Inflammatory macrophage treated with lipopolysaccharide for 4 hours (primary cell): Measurements from ENCODE around the gene AXL.

ENCODE experiments used
- DNase-seq: peaks from one replicate; pipeline ENCODE4 v3.0.0-alpha.2; 2020

AXL gene

DNA sequence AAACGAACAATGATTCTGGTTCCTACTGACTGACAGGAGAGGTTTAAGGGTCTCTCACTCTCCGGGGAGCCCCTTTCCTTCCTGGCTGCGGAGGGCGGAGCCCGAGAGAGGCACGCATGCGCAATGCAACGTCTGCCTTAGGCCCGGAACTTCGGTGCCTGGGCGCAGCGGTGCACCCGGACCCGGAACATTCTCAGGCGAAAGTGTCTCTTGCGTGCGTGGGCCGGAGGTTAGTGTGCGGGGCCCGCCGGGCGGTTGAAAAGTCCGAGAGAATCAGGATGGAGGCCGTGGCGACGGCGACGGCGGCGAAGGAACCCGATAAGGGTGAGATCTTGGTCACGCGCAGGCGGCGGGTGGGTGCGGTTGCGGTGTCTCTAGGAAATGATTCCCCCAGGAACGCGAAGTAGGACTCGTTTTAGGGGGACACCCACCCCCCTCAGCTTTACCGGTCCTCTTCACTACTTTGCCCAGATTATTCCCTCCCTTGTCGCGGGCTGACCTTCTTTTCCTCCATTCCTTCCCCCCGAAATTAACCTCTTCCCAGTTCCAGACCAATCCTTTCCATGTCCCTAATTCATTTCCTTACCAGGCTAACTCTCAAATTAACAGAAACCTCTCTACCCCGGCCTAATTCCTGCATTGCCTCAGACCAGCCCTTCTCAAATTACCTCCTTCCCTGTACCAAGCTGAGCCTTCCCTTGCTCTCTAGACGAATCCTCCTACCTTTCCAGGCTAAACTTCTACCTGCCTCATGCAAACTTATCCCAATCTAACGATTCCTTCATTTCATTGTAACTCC lies 91.2 kb downstream of the AXL start, which contains the start of gene CCDC97:
CCDC97 (plus strand) TSS at position 140 of the 799 bp plus-strand sequence; CDS start at position 279, 139 bp downstream.
- peak; percentile 87 for DNase-seq

DNA sequence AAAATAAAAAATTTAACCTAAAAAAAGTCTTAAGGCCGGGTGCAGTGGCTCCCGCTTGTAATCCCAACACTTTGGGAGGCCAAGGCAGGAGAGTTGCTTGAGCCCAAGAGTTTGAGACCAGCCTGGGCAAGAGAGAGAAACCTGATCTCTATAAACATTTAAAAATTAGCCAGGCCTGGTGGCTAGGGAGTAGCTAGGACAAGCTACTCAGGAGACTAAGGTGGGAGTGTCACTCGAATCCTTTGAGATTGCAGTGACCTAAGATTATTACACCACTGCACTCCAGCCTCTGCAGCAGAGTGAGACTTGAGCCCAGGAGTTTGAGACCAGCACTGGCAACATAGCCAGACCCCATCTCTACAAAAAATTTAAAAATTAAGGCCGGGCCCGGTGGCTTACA lies 92.0 kb downstream of the AXL start:
- DNase-seq = no peak
